HG03521 (cell line): ENCODE results near the gene SYCP2L.
"Not testable (repeated sequence)": the region's sequence is repeated elsewhere in the genome, so short reads cannot be mapped to it uniquely, and the experiment has no call there.

Experiments used
- ATAC-seq: cut with Tn5 transposase; IDR thresholded peaks from one replicate; pipeline ENCODE4 v1.9.1; 2021; ENCODE audit warnings: mild to moderate bottlenecking, moderate library complexity; ENCODE audit not compliant: unreplicated experiment

The SYCP2L gene

GRCh38 chr6:10951675-10952282 is 64.9 kb downstream of the SYCP2L start:
- ATAC-seq, result no peak

GRCh38 chr6:10954590-10955010 is 67.7 kb downstream of the SYCP2L start:
- ATAC-seq, result peak; percentile 81

- no peak for ATAC-seq
Observed at GRCh38 chr6:10956776-10957175, 69.9 kb downstream of the SYCP2L start.

- no peak for ATAC-seq
Observed at GRCh38 chr6:10957414-10957886, 70.6 kb downstream of the SYCP2L start.

GRCh38 chr6:10960171-10960570 is 73.3 kb downstream of the SYCP2L start:
- no peak for ATAC-seq

- no peak for ATAC-seq
Observed at GRCh38 chr6:10961837-10962236, 75.0 kb downstream of the SYCP2L start.

GRCh38 chr6:10962673-10963072 is 75.8 kb downstream of the SYCP2L start:
- no peak for ATAC-seq

- ATAC-seq, result no peak
Observed at GRCh38 chr6:10963113-10963512, 76.3 kb downstream of the SYCP2L start.

- ATAC-seq, result peak; percentile 83
Observed at GRCh38 chr6:10964684-10965083, 77.8 kb downstream of the SYCP2L start.

- ATAC-seq, result no peak
Observed at GRCh38 chr6:10968776-10969175, 81.9 kb downstream of the SYCP2L start.

- ATAC-seq, result no peak
Observed at GRCh38 chr6:10970731-10971130, 83.9 kb downstream of the SYCP2L start.

GRCh38 chr6:10972196-10972595 is 85.3 kb downstream of the SYCP2L start:
- ATAC-seq, result no peak

GRCh38 chr6:10976571-10976970 is 89.7 kb downstream of the SYCP2L start:
- no peak for ATAC-seq

- no peak for ATAC-seq
Observed at GRCh38 chr6:10977231-10977968, 90.5 kb downstream of the SYCP2L start.

GRCh38 chr6:10979603-10980002 is 92.8 kb downstream of the SYCP2L start:
- ATAC-seq, result no peak

GRCh38 chr6:10981409-10981808 is 94.6 kb downstream of the SYCP2L start:
- no peak for ATAC-seq

- not testable (repeated sequence) for ATAC-seq
Observed at GRCh38 chr6:10984959-10985358, 98.1 kb downstream of the SYCP2L start.

- no peak for ATAC-seq
Observed at GRCh38 chr6:10989587-10989986, 102.7 kb downstream of the SYCP2L start.

GRCh38 chr6:10991115-10991514 is 104.3 kb downstream of the SYCP2L start:
- no peak for ATAC-seq

- no peak for ATAC-seq
Observed at GRCh38 chr6:10993896-10994295, 107.0 kb downstream of the SYCP2L start.

GRCh38 chr6:10995114-10995707 is 108.4 kb downstream of the SYCP2L start:
- ATAC-seq, result no peak

GRCh38 chr6:10999994-11000393 is 113.1 kb downstream of the SYCP2L start:
- no peak for ATAC-seq
